ENCODE results near the gene VPS8. TPM values are rescaled to one million over a fixed set of nuclear protein-coding genes. Genes with fewer than 3 reads are reported as not detected.
A peak's percentile ranks its signal among the peaks of the same experiment; 100 is the strongest.

Gene VPS8
- total RNA-seq (126 TPM), polyA plus RNA-seq (ENCODE audit: insufficient read depth in 1 of 8, insufficient read length in 8 of 8, low replicate concordance in 1 of 8) (100 to 1,000 TPM in 1 of 8 donors, 10 to 100 TPM in 7; 44.0 to 108 (median 58.0) TPM)
- long read RNA-seq, donor 1, full-length matches to known transcripts: 1 of 1 reads
- long read RNA-seq, donor 1, partial matches to known transcripts: 0 of 1 reads
- long read RNA-seq, donor 1, other reads (novel, unspliced or antisense): 0 of 1 reads
- long read RNA-seq, donor 2, partial matches to known transcripts: 0 of 1 reads
- long read RNA-seq, donor 2, other reads (novel, unspliced or antisense): 0 of 1 reads
- long read RNA-seq, donor 3, full-length matches to known transcripts: 2 of 2 reads
- long read RNA-seq, donor 3, partial matches to known transcripts: 0 of 2 reads
- long read RNA-seq, donor 3, other reads (novel, unspliced or antisense): 0 of 2 reads
- long read RNA-seq, donor 4: 0 reads
- long read RNA-seq, donor 5, full-length matches to known transcripts: 2 of 2 reads
- long read RNA-seq, donor 5, partial matches to known transcripts: 0 of 2 reads
- long read RNA-seq, donor 5, other reads (novel, unspliced or antisense): 0 of 2 reads
- long read RNA-seq, donor 6, full-length matches to known transcripts: 5 of 14 reads
- long read RNA-seq, donor 6, partial matches to known transcripts: 9 of 14 reads
- long read RNA-seq, donor 6, other reads (novel, unspliced or antisense): 0 of 14 reads
- long read RNA-seq, donor 7, full-length matches to known transcripts: 2 of 2 reads
- long read RNA-seq, donor 7, partial matches to known transcripts: 0 of 2 reads
- long read RNA-seq, donor 7, other reads (novel, unspliced or antisense): 0 of 2 reads
- long read RNA-seq, donor 8, partial matches to known transcripts: 8 of 10 reads
- long read RNA-seq, donor 8, other reads (novel, unspliced or antisense): 0 of 10 reads
- long read RNA-seq, donor 9: 0 reads
- long read RNA-seq, donor 10, full-length matches to known transcripts: 2 of 2 reads
- long read RNA-seq, donor 10, partial matches to known transcripts: 0 of 2 reads
- long read RNA-seq, donor 10, other reads (novel, unspliced or antisense): 0 of 2 reads
- long read RNA-seq, donor 11, full-length matches to known transcripts: 1 of 13 reads
- long read RNA-seq, donor 11, partial matches to known transcripts: 12 of 13 reads
- long read RNA-seq, donor 11, other reads (novel, unspliced or antisense): 0 of 13 reads

DNA sequence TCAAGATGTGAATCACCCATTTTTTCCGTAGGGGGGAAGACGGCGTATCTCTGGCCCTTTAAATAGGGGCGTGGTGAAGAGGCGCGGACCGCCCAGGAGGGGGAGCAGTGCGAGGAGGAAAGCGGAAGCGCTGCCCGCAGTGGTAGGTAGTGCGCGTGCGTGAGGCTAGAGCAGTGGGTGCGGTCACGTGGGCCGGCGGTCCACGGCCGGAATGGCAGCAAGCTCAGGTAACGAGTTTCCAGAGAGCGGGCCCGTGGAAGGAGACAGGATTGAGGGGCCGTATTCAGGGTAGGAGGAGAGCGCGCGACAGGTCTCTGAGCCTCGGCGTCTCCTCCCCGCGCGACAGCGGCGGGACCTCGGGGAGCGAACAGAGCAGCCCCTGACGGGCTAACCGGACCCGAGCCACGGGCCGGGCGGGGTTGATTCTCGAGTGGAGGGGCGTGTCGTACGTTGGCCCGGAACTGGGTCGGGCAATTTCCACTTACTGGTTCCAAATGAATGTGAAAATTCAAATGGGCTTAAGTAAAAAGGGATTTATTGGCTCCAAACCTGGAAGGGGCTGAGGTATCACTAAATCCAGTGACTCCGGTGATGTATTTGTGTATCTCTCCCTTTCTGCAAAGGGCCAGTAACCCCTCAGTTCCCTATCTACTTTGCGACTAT lies at the start of gene VPS8:
Gene VPS8, plus strand, starts transcription at position 168 of the 663 bp plus-strand sequence. CDS start 12,467 bp downstream, outside the sequence.
- under 1% methylated on average over 48 of the region's 50 CpGs for WGBS (ENCODE audit: insufficient coverage)
- no peaks in the 10 kb centered on the region for H3K9me3 ChIP-seq (replicated peaks; ENCODE audit: control insufficient read depth, low read depth, low read length)
- peak within 1 kb of the TSS; percentile 86 for H3K27ac ChIP-seq (ENCODE audit: low read length)
- H3K4me3 ChIP-seq (ENCODE audit: low read length): peak within 1 kb of the TSS; percentile 98
- peak; percentile 98 for DNase-seq
- peaks cover 8% of the 10 kb centered on the region for H3K4me1 ChIP-seq (ENCODE audit: control insufficient read depth, insufficient read depth, low read length)
- no peaks in the 10 kb centered on the region for H3K27me3 ChIP-seq (ENCODE audit: control insufficient read depth, insufficient read depth, low read length)
- H3K36me3 ChIP-seq (ENCODE audit: control insufficient read depth, insufficient read depth, low read length): no peaks in the 10 kb centered on the region

DNA sequence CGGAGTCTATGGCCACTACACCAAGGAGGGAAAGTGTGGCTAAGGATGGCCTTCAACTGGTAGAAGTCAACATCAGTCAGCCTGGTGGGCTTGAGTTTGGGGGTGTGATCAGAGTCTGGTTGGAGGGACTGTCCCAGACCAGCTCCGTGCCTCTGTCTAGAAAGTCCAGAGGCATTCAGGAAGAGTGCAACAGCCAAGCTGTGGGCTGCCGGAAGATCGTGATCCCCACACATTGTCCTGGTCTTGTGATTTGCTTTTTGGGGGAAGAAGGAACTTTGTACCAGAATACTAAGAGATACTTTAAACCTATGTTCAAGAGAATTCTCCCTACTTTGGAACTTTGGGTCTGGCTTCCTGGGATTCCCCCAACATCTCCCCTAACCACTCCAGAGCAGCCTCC lies 47.8 kb upstream of the VPS8 start:
- no peaks in the 10 kb centered on the region for H3K27me3 ChIP-seq (ENCODE audit: control insufficient read depth, insufficient read depth, low read length)
- H3K4me1 ChIP-seq (ENCODE audit: control insufficient read depth, insufficient read depth, low read length): peaks cover 28% of the 10 kb centered on the region
- H3K36me3 ChIP-seq (ENCODE audit: control insufficient read depth, insufficient read depth, low read length): no peaks in the 10 kb centered on the region
- H3K4me3 ChIP-seq (ENCODE audit: low read length): no peak overlapping the region
- no peaks in the 10 kb centered on the region for H3K9me3 ChIP-seq (replicated peaks; ENCODE audit: control insufficient read depth, low read depth, low read length)
- H3K27ac ChIP-seq (ENCODE audit: low read length): no peak overlapping the region
- DNase-seq: no peak
- 100% methylated on average over 1 of the region's 4 CpGs for WGBS (ENCODE audit: insufficient coverage)

DNA sequence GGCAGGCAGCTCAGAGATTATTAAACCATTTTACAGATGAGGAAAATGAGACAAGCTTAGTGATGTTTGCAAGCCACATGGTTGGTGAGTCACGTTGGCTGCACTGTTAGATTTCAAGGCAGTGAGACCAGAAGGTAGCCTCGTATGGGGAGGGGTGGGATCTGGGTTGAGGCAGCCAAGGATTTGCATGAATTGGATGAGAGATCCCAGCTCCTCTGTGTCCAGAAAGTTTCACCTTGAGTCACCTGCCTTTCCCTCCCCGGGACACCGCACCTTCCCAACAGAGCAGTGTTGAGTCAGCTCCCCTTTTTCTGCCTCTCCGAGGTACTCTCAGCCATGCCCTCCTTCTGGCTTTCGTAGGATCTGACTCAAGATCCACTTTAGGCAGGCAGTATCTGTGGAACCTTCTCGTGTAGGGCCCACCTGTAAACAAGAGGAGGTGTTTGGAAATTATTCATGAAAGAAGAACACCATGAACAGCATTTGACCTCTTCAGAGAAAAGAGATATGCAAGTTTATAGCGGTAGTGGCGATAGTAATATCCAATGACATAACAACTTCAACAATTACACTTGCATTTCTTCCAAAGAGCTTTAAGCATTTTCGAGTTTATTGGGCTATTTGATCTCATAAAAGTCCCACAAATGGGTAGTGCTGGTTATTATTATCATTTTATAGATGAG lies 46.8 kb upstream of the VPS8 start:
- H3K9me3 ChIP-seq (replicated peaks; ENCODE audit: control insufficient read depth, low read depth, low read length): no peaks in the 10 kb centered on the region
- H3K27me3 ChIP-seq (ENCODE audit: control insufficient read depth, insufficient read depth, low read length): no peaks in the 10 kb centered on the region
- no peaks in the 10 kb centered on the region for H3K36me3 ChIP-seq (ENCODE audit: control insufficient read depth, insufficient read depth, low read length)
- no peak overlapping the region for H3K27ac ChIP-seq (ENCODE audit: low read length)
- no peak for DNase-seq
- peaks cover 23% of the 10 kb centered on the region for H3K4me1 ChIP-seq (ENCODE audit: control insufficient read depth, insufficient read depth, low read length)
- 79% methylated on average over 4 of the region's 10 CpGs for WGBS (ENCODE audit: insufficient coverage)
- no peak overlapping the region for H3K4me3 ChIP-seq (ENCODE audit: low read length)

- H3K4me3 ChIP-seq (ENCODE audit: low read length): no peak overlapping the region
- peak; percentile 61 for DNase-seq
- H3K27me3 ChIP-seq (ENCODE audit: control insufficient read depth, insufficient read depth, low read length): no peaks in the 10 kb centered on the region
- H3K27ac ChIP-seq (ENCODE audit: low read length): no peak overlapping the region
- 73% methylated on average over 5 of the region's 7 CpGs for WGBS (ENCODE audit: insufficient coverage)
- H3K36me3 ChIP-seq (ENCODE audit: control insufficient read depth, insufficient read depth, low read length): no peaks in the 10 kb centered on the region
- H3K9me3 ChIP-seq (replicated peaks; ENCODE audit: control insufficient read depth, low read depth, low read length): no peaks in the 10 kb centered on the region
- H3K4me1 ChIP-seq (ENCODE audit: control insufficient read depth, insufficient read depth, low read length): peaks cover 23% of the 10 kb centered on the region
These were observed 46.3 kb upstream of the VPS8 start for GRCh38 chr3:184765730-184766074.

GRCh38 chr3:184766555-184767261 lies 45.3 kb upstream of the VPS8 start:
- H3K4me3 ChIP-seq (ENCODE audit: low read length): no peak overlapping the region
- WGBS (ENCODE audit: insufficient coverage): 80% methylated on average over 2 of the region's 4 CpGs
- no peaks in the 10 kb centered on the region for H3K27me3 ChIP-seq (ENCODE audit: control insufficient read depth, insufficient read depth, low read length)
- no peaks in the 10 kb centered on the region for H3K36me3 ChIP-seq (ENCODE audit: control insufficient read depth, insufficient read depth, low read length)
- no peaks in the 10 kb centered on the region for H3K9me3 ChIP-seq (replicated peaks; ENCODE audit: control insufficient read depth, low read depth, low read length)
- no peak overlapping the region for H3K27ac ChIP-seq (ENCODE audit: low read length)
- peaks cover 23% of the 10 kb centered on the region for H3K4me1 ChIP-seq (ENCODE audit: control insufficient read depth, insufficient read depth, low read length)
- DNase-seq: no peak

- H3K9me3 ChIP-seq (replicated peaks; ENCODE audit: control insufficient read depth, low read depth, low read length): no peaks in the 10 kb centered on the region
- no peak for DNase-seq
- no peaks in the 10 kb centered on the region for H3K36me3 ChIP-seq (ENCODE audit: control insufficient read depth, insufficient read depth, low read length)
- H3K27ac ChIP-seq (ENCODE audit: low read length): no peak overlapping the region
- no peaks in the 10 kb centered on the region for H3K27me3 ChIP-seq (ENCODE audit: control insufficient read depth, insufficient read depth, low read length)
- no peak overlapping the region for H3K4me3 ChIP-seq (ENCODE audit: low read length)
- H3K4me1 ChIP-seq (ENCODE audit: control insufficient read depth, insufficient read depth, low read length): peaks cover 21% of the 10 kb centered on the region
- WGBS (ENCODE audit: insufficient coverage): 71% methylated on average over 10 of the region's 12 CpGs
These were observed 44.6 kb upstream of the VPS8 start for GRCh38 chr3:184767377-184767776.

DNA sequence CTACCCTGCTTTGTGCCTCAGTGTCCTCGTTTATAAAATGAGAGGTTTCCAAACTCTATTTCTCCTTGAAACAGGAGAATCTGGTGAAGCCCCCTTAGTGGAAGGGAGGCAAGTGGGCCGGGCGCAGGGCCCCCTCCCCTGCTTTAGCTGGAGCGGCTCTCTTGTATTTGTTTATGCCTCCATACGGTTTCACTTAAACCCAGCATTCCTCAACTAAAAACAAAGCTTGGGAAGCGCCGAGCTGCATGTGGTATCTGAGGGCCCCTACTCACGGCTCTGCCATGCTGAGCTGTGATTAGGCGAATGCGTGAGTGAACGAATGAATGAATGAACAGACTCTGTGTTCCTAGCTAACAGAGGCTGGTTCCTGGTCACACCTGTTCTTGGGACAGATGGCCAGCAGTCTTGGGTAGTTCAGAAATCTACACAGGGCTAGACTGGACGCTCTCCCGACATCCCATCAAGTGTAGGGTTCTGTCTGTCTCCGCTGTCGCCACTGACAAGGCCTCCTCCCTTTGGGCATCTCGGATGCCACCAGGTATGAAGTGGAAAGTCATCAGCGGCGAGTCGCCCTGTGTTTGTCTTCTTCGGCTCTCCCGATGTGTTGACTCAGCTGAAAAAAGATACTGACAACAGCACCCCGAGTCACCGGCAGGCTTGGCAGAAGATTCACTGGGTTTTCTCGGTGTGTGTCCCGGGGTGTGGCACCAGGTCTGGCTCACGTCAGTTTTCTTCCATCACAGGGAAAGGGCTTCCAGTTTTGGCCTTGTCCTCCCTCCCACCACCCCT lies 42.4 kb upstream of the VPS8 start:
- H3K4me1 ChIP-seq (ENCODE audit: control insufficient read depth, insufficient read depth, low read length): peaks cover 35% of the 10 kb centered on the region
- H3K36me3 ChIP-seq (ENCODE audit: control insufficient read depth, insufficient read depth, low read length): no peaks in the 10 kb centered on the region
- no peaks in the 10 kb centered on the region for H3K9me3 ChIP-seq (replicated peaks; ENCODE audit: control insufficient read depth, low read depth, low read length)
- no peak overlapping the region for H3K4me3 ChIP-seq (ENCODE audit: low read length)
- DNase-seq: no peak
- H3K27me3 ChIP-seq (ENCODE audit: control insufficient read depth, insufficient read depth, low read length): no peaks in the 10 kb centered on the region
- no peak overlapping the region for H3K27ac ChIP-seq (ENCODE audit: low read length)
- WGBS (ENCODE audit: insufficient coverage): 79% methylated on average over 24 of the region's 26 CpGs

DNA sequence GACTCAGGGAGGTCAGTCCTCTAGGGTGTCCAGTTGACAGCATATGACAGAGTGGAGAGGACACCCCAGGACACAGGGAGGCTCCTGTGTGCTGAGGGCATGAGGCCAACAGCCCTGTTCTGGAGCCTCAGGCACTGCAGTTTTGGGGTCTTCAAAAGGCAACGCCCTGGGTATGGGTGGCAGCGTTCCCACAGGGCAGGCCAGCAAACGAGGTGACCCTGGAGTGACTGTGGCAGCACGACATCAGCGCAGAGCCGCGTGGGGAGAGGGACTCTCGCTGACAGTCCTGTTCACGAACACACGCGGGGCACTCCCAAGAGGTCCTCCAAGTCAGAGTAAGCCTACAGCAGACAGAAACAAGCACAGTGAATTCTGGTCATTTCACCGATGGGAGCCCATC lies 41.4 kb upstream of the VPS8 start:
- Histone ChIP-seq H3K4me3 (ENCODE audit: low read length) (no peak overlapping the region), H3K27me3 (ENCODE audit: control insufficient read depth, insufficient read depth, low read length) (no peaks in the 10 kb centered on the region), H3K4me1 (ENCODE audit: control insufficient read depth, insufficient read depth, low read length) (peaks cover 35% of the 10 kb centered on the region), H3K36me3 (ENCODE audit: control insufficient read depth, insufficient read depth, low read length) (no peaks in the 10 kb centered on the region), H3K27ac (ENCODE audit: low read length) (no peak overlapping the region), H3K9me3 (replicated peaks; ENCODE audit: control insufficient read depth, low read depth, low read length) (no peaks in the 10 kb centered on the region)
- DNase-seq: no peak
- 84% methylated on average over 8 of the region's 12 CpGs for WGBS (ENCODE audit: insufficient coverage)
